Panc1 (cell line): Measurements from ENCODE around the gene CCDC159.

Source experiments
- CTCF ChIP-seq: fragments of 450-650 bp; IDR thresholded peaks from 2 replicates; pipeline ENCODE4 v1.5.1; 2017; ENCODE audit warnings: mild to moderate bottlenecking
- SIN3A ChIP-seq: IDR thresholded peaks from 2 replicates; pipeline ENCODE4 v1.6.1; 2012; ENCODE audit warnings: low read depth, mild to moderate bottlenecking, low read length, moderate library complexity, borderline replicate concordance; ENCODE audit not compliant: insufficient read depth
- TCF7L2 ChIP-seq: IDR thresholded peaks from 2 replicates; pipeline ENCODE4 v1.6.1; 2011; ENCODE audit warnings: mild to moderate bottlenecking, low read depth, low read length, inconsistent platforms

DNA sequence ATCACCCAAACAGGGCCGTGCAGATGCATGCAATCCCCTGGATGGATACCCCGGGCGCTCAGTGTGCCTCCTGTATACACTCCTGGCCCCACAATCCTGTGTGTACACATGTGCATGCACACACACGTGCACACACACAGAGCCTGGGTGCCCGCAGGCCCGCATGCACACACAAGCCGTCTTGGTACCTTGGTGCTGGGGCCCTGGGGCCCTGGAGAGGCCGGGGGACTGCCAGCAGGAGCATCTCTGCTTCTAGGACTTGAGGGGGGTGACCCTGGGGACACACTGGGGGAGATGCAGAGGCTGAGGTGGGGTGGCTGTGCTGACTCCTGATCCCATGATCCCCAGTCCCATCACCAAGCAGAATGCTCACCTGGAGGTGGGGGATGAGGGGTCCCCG lies 53.3 kb downstream of the CCDC159 start:
- TF ChIP-seq CTCF (no peak), TCF7L2 (no peak), SIN3A (no peak)
